Effector memory CD8-positive, alpha-beta T cell (primary cell): ENCODE data around the gene PLEKHA7.

Experiments used
- ATAC-seq: fragments of 150-1000 bp; cut with Tn5 transposase; replicated peaks from 2 replicates; pipeline ENCODE4 v1.10.0; 2021; ENCODE audit warnings: mild to moderate bottlenecking, moderate library complexity
- DNase-seq, 3 experiments: peaks; one replicate each; pipeline ENCODE4 v3.0.0; 2021
- H3K27ac Mint-ChIP-seq, 2 donors: one replicate each; pipeline ENCODE4 v1.8.0; 2022; ENCODE audit warnings: mild to moderate bottlenecking in 2 of 2, mixed read lengths in 2 of 2, moderate library complexity in 2 of 2
- H3K27me3 Mint-ChIP-seq, 2 donors: one replicate each; pipeline ENCODE4 v1.8.0; 2022; ENCODE audit warnings: mixed read lengths in 2 of 2
- H3K36me3 Mint-ChIP-seq: one replicate; pipeline ENCODE4 v1.8.0; 2022; ENCODE audit warnings: mild to moderate bottlenecking, moderate library complexity, mixed read lengths; ENCODE audit not compliant: insufficient read depth
- H3K4me1 Mint-ChIP-seq, 2 donors: one replicate each; pipeline ENCODE4 v1.8.0; 2022; ENCODE audit warnings: low read depth in 2 of 2, mixed read lengths in 2 of 2
- H3K4me3 Mint-ChIP-seq, 2 donors: one replicate each; pipeline ENCODE4 v1.8.0; 2022; ENCODE audit warnings: mild to moderate bottlenecking in 2 of 2, mixed read lengths in 2 of 2, moderate library complexity in 2 of 2
- H3K9me3 Mint-ChIP-seq, 2 donors: one replicate each; pipeline ENCODE4 v1.8.0; 2022; ENCODE audit warnings: mixed read lengths in 2 of 2

Gene PLEKHA7

DNA sequence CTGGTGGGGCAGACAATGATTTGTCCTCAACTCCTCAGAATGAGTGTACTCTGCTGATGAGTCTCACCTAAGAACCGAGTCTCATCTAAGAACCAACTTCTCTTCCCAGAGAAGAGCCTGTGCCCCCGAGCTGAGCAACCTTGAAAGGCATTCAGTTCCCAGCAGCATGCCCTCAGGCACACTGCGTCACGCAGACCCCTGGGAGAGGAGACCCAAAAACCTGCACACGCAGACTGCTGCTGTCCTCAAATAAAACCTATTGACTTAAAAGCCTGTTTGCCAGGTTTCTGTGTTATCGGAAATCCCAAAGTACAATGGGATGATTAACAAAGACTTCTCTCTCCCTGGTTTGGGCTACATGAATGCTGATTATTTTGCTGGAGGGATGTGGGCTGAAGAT is 154.6 kb downstream of the PLEKHA7 start:
- DNase-seq, result no peak
- Mint-ChIP-seq H3K36me3 (peaks cover 5% of the 10 kb centered on the region), H3K4me3 (no peak overlapping the region), H3K4me1 (peaks cover 0 to 4% of the 10 kb centered on the region in 2 donors), H3K27me3 (peaks cover 16 to 30% of the 10 kb centered on the region in 2 donors), H3K9me3 (no peaks in the 10 kb centered on the region), H3K27ac (no peak overlapping the region)
- no peak for ATAC-seq

DNA sequence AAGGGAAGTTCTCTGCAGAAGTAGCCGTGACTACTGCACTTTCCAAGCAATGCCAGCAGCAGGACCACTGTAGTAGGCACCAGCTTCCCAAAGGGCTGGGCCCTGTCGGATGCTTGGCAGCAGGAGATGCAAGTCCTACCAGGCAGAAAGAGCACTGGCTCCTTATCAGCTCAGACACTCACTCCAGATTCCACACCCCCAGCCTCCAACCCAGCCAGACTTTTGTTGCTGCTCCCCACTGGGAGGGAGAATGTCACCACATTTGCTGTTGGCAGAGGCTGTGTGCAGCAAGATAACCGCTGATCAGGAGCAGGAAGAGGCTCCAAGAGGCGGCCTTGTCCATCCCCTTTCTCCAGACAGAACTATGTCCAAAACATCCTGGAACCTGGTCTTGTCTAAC is 157.0 kb downstream of the PLEKHA7 start:
- Mint-ChIP-seq H3K4me3 (no peak overlapping the region), H3K36me3 (peaks cover 5% of the 10 kb centered on the region), H3K27ac (no peak overlapping the region), H3K4me1 (peaks cover 0 to 3% of the 10 kb centered on the region in 2 donors), H3K27me3 (peaks cover 5 to 21% of the 10 kb centered on the region in 2 donors), H3K9me3 (no peaks in the 10 kb centered on the region)
- DNase-seq (no peak), ATAC-seq (no peak)

DNA sequence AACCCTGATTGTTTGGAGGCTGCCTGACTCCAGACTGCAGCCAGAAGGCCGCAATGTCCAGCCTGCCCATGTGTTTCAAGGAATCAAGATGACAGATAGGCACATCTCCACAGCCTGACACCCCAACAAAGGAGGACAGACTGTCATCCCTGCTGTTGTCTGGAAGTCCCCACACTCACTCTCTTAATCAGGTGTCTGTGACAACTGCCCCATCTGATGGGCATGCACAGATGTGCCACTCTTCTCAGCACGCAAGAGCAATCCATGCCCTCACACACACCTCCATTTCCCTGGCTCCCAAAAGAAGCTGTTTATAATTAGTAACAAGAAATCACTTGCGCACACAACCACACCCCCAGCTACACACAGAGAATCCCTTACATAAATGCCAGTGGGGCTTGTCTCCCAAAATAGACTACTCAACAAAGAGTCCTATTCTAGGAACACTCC is 158.2 kb downstream of the PLEKHA7 start:
- no peak overlapping the region for H3K4me3 Mint-ChIP-seq
- no peak overlapping the region for H3K27ac Mint-ChIP-seq
- no peak for ATAC-seq
- H3K36me3 Mint-ChIP-seq, result peaks cover 5% of the 10 kb centered on the region
- H3K4me1 Mint-ChIP-seq, result peaks cover 0 to 1% of the 10 kb centered on the region in 2 donors
- no peak for DNase-seq
- H3K9me3 Mint-ChIP-seq, result no peaks in the 10 kb centered on the region
- H3K27me3 Mint-ChIP-seq, result peaks cover 0 to 14% of the 10 kb centered on the region in 2 donors

DNA sequence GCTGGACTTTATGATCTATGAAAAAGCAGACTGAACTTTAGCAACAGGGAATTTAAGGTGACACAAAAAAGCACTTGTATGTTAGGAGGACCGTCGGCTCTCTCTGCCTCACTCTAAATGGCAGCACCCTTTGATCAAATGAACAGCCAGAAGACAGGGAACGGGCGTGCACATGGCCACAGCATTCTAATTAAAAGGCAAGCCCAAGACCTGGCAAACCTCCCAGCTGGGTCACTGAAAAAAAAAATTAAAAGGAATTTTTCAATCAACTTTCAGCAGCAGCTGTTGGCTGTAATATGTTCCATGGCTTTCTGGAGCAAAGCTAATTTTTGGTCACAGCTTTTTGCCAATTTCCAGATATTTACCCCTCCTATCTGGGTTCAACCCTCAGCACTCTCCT is 159.2 kb downstream of the PLEKHA7 start:
- H3K4me3 Mint-ChIP-seq, result no peak overlapping the region
- no peak for ATAC-seq
- H3K9me3 Mint-ChIP-seq, result no peaks in the 10 kb centered on the region
- DNase-seq, result no peak
- peaks cover 5% of the 10 kb centered on the region for H3K36me3 Mint-ChIP-seq
- H3K27me3 Mint-ChIP-seq, result peaks cover 0 to 14% of the 10 kb centered on the region in 2 donors
- H3K4me1 Mint-ChIP-seq, result no peaks in the 10 kb centered on the region
- H3K27ac Mint-ChIP-seq, result no peak overlapping the region

DNA sequence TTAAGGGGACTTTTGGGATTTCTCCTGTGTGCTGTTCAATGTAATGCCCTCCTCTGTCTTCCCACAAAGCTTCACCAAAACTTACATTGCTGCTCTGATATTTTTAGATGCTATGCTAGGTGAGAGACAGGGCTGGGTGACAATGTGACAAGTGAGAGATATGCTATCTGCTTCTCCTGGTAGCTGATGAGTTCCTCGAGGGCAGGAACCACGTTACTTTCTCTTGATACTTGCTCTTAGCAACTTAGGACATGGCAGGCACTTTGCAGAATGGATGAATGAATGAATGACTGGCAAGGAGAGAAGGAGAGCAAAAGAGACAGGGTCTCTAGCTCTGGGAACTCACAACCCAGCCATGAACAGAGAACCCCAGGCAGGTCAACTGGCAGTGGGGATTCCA is 160.4 kb downstream of the PLEKHA7 start:
- ATAC-seq (no peak), DNase-seq (no peak)
- H3K36me3 Mint-ChIP-seq, result peaks cover 9% of the 10 kb centered on the region
- no peaks in the 10 kb centered on the region for H3K4me1 Mint-ChIP-seq
- no peak overlapping the region for H3K4me3 Mint-ChIP-seq
- H3K27ac Mint-ChIP-seq, result peak overlapping the region in 1 of 2 donors; percentile 6
- peaks cover 0 to 10% of the 10 kb centered on the region in 2 donors for H3K27me3 Mint-ChIP-seq
- no peaks in the 10 kb centered on the region for H3K9me3 Mint-ChIP-seq

DNA sequence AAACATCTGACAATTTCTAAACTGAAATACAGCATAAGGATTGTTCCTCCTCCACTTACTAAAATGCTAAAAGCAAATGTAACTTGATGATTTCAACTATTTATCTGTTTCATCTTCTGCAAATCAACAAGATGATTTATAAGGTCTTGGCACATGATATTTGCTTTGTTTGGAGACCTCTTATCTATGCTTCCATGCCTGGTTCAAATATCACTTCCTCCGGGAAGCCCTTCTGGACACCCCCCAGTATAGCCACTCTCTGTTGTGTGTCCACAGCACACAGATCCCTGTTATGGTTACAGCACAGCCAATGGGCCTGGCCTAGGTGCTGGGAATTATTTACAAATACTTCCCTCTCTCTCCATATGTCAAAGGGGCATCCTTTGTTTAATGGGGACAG is 160.9 kb downstream of the PLEKHA7 start:
- no peak for ATAC-seq
- Mint-ChIP-seq H3K27ac (peak overlapping the region in 1 of 2 donors; percentile 6), H3K4me1 (no peaks in the 10 kb centered on the region), H3K27me3 (peaks cover 0 to 7% of the 10 kb centered on the region in 2 donors), H3K9me3 (no peaks in the 10 kb centered on the region), H3K36me3 (peaks cover 9% of the 10 kb centered on the region), H3K4me3 (no peak overlapping the region)
- DNase-seq, result no peak

DNA sequence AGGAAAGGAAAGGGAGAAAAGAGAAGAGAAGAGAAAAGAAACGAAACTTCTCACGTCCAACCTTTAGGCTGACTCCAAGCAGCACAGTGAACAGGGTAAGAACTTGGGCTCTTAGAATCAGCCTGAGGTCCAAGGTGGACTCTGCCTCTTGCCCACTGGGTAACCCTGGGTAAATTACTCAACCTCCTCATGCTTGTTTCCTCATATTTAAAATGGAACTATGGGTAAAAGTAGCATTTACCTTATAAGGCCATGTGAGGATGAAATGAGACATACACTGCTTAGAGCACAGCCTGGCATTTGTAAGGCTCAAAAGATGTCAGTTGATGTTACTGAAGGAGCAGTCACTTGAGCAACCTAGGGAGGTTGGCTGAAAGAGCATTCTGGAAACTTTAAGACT is 167.9 kb downstream of the PLEKHA7 start:
- Mint-ChIP-seq H3K4me1 (no peaks in the 10 kb centered on the region), H3K27ac (no peak overlapping the region)

DNA sequence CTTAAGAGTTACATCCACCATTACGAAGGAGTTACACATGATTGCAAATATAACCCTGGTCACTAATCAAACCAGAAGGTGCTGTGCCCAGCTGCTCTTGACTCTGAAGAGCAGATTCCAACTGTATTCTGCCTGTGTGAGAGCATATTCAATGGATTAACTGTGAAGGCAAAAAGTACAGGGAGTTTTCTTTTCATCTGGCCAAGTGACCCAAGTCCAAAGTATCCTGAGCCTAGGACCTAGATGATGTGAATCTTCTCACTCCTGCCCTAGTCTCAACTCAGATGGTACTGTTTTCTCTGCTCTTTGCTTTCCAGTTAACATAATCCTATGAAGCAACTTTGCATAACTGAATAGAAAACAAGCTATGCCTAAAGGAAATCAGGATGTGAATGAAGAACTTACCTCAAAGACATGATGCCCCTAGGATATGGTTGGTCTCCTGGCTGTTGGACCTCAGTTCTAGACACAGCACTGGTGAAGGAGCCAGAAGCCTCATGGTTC is 169.9 kb downstream of the PLEKHA7 start:
- no peak for DNase-seq
- Mint-ChIP-seq H3K9me3 (no peaks in the 10 kb centered on the region), H3K27me3 (no peaks in the 10 kb centered on the region), H3K36me3 (peaks cover 7% of the 10 kb centered on the region), H3K27ac (no peak overlapping the region), H3K4me3 (no peak overlapping the region), H3K4me1 (no peaks in the 10 kb centered on the region)
- ATAC-seq, result no peak

More for the DNA sequence above, 167.9 kb downstream of the PLEKHA7 start:
- ATAC-seq, result no peak
- Mint-ChIP-seq H3K27me3 (no peaks in the 10 kb centered on the region), H3K9me3 (no peaks in the 10 kb centered on the region), H3K4me3 (no peak overlapping the region), H3K36me3 (peaks cover 8% of the 10 kb centered on the region)
- DNase-seq, result no peak

DNA sequence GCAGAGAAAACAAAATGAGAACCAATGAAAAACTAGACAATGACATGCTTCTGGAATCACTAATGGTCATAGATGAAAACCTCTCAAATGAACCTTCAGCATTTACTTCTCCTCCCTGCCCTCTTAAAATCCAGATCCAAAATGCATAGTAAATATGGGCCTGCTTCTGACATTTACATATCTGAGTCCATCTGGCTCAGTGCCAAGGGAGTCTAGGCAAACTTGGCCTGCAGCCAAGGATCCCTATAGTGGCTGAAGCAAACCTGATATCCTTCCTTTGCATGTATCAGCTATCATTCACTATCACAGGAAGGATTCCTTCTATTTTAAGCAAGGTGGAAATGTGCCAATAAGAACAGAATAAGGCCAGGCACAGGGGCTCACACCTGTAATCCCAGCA is 170.9 kb downstream of the PLEKHA7 start:
- Mint-ChIP-seq H3K9me3 (no peaks in the 10 kb centered on the region), H3K27me3 (no peaks in the 10 kb centered on the region), H3K36me3 (peaks cover 4% of the 10 kb centered on the region), H3K4me3 (no peak overlapping the region), H3K27ac (no peak overlapping the region), H3K4me1 (no peaks in the 10 kb centered on the region)
- DNase-seq, result no peak
- ATAC-seq, result no peak

DNA sequence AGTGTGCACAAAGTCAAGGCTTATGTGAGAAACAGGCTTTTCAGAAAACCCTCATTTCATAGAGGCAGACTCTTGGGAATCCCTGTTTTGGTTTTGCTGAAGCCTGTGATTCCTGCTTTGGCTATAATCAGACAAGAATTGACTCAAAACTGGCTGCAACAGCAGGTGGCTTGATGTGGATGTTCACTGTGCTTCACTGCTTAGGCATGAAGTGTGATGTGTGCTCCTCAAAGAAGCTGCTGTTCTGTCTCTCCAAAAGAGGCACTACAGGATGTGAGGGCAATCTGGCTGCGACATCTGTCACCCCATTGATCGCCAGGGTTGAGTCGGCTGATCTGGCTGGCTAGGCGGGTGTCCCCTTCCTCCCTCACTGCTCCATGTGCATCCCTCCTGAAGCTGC is 172.2 kb downstream of the PLEKHA7 start:
- no peak for ATAC-seq
- H3K4me3 Mint-ChIP-seq, result no peak overlapping the region
- H3K27me3 Mint-ChIP-seq, result no peaks in the 10 kb centered on the region
- no peaks in the 10 kb centered on the region for H3K4me1 Mint-ChIP-seq
- H3K36me3 Mint-ChIP-seq, result no peaks in the 10 kb centered on the region
- DNase-seq, result no peak
- H3K27ac Mint-ChIP-seq, result no peak overlapping the region
- H3K9me3 Mint-ChIP-seq, result no peaks in the 10 kb centered on the region

DNA sequence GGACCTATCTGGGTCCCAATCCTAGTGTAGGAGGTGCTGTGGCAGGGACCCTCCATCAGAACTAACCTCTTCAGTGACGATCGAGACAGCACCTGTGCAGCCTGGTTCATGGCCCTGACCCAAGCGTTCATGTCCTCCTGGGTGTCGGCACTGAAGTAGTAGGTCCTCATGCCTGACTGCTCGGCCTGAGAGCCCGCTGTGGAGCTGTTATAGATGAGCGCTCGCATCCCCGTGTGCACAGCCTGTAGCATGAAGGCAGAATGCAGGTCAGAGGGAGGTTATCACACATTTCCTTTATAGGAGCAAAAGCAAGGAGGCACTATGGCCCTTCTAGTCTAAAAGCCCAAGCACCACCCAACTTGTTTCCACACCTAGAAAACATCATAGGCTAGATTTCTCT is 172.7 kb downstream of the PLEKHA7 start:
- no peak for ATAC-seq
- Mint-ChIP-seq H3K9me3 (no peaks in the 10 kb centered on the region), H3K27ac (no peak overlapping the region), H3K4me1 (no peaks in the 10 kb centered on the region), H3K27me3 (no peaks in the 10 kb centered on the region), H3K36me3 (no peaks in the 10 kb centered on the region), H3K4me3 (no peak overlapping the region)
- DNase-seq, result no peak

DNA sequence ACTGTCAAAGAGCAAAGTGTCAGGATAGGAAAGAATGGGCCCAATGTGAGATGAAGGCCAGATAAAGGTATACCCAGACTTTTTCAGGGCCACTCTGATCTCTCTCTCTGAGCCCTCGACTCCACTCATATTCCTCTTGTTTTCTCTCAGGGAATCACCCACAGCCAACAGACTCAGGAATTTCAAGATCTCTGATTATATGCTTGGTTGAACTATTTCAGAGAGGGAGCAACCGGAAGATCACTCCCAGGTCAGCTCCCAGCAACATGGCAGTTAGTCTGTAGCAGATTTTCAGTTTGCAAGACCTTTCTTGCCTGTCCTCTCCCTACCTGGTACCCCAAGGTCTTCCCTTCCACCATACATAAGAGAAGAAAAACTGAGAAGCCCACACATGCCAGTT is 173.3 kb downstream of the PLEKHA7 start:
- Mint-ChIP-seq H3K36me3 (no peaks in the 10 kb centered on the region), H3K27me3 (no peaks in the 10 kb centered on the region), H3K4me1 (no peaks in the 10 kb centered on the region), H3K27ac (no peak overlapping the region), H3K9me3 (no peaks in the 10 kb centered on the region), H3K4me3 (no peak overlapping the region)
- ATAC-seq, result no peak
- no peak for DNase-seq

DNA sequence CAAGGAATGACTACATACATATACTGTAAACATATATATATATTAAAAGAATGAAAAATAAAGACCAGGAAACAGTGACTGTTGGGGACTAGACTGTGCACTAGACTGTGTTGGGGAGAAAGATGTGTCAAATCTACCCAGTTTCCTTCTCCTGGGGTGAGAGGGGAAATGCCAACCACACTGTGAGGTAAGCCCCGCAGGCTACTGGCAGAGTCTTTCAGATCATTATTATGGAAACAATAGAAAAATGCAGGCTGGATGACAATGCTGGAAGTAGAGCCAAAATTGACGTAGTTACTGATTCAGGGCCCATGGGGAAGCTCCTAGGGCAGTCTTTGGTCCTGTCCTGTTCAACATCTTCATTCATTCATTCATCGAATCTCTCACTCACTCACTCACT is 174.4 kb downstream of the PLEKHA7 start:
- ATAC-seq (no peak), DNase-seq (no peak)
- no peak overlapping the region for H3K27ac Mint-ChIP-seq
- no peaks in the 10 kb centered on the region for H3K9me3 Mint-ChIP-seq
- no peaks in the 10 kb centered on the region for H3K4me1 Mint-ChIP-seq
- H3K36me3 Mint-ChIP-seq, result no peaks in the 10 kb centered on the region
- H3K4me3 Mint-ChIP-seq, result no peak overlapping the region
- no peaks in the 10 kb centered on the region for H3K27me3 Mint-ChIP-seq

DNA sequence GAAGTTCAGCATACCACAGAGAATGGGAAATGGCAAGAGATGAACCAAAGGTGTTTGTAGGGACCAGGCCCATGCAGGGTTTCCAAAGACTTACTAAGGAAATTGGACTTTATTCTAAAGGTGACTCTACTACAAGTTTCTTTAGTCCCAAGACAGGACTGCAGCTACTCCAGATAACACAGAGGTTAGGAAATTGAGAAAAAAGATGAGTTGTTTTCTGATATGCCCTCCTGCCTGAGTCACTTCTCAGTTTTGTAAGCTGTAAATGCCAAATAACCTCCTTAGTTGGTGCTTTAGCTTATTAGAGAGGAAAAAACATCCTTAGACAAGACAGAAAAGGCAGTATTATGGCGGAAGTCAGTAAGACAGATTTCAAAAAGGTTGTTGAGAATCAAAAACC is 179.8 kb downstream of the PLEKHA7 start:
- Mint-ChIP-seq H3K4me1 (no peaks in the 10 kb centered on the region), H3K9me3 (no peaks in the 10 kb centered on the region), H3K36me3 (no peaks in the 10 kb centered on the region), H3K27me3 (peaks cover 0 to 6% of the 10 kb centered on the region in 2 donors), H3K27ac (no peak overlapping the region), H3K4me3 (no peak overlapping the region)
- ATAC-seq, result no peak
- DNase-seq, result no peak

DNA sequence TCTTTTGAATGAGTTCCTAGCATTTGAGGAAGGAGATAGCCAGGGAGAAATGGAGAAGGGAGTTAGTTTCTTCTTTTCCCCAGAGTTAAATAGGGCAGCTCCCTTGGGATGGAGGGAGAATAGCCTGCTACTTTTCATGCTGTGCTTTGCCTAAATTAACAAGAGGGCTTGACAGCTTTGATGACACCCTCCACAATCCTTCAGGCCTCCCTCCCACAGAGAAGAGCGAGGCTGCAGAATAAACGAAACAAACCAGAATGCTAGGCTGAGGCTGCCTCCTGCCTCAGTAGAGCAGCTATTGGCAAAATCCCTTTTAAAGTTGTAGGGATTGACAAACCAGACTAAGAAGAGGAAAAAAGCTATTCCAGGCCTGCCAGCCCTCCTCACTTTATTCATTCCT is 181.2 kb downstream of the PLEKHA7 start:
- no peak overlapping the region for H3K4me3 Mint-ChIP-seq
- no peaks in the 10 kb centered on the region for H3K4me1 Mint-ChIP-seq
- DNase-seq, result no peak
- peaks cover 0 to 6% of the 10 kb centered on the region in 2 donors for H3K27me3 Mint-ChIP-seq
- H3K36me3 Mint-ChIP-seq, result no peaks in the 10 kb centered on the region
- no peak overlapping the region for H3K27ac Mint-ChIP-seq
- ATAC-seq, result no peak
- H3K9me3 Mint-ChIP-seq, result no peaks in the 10 kb centered on the region
